DMS153 (cell line): Measurements from ENCODE around the gene SNRNP40.
"Not testable (repeated sequence)": the region's sequence is repeated elsewhere in the genome, so short reads cannot be mapped to it uniquely, and the experiment has no call there.

Experiments used
- DNase-seq: peaks from one replicate; lab custom pipeline; 2025; lab: John Stamatoyannopoulos, UW

SNRNP40 gene

DNA sequence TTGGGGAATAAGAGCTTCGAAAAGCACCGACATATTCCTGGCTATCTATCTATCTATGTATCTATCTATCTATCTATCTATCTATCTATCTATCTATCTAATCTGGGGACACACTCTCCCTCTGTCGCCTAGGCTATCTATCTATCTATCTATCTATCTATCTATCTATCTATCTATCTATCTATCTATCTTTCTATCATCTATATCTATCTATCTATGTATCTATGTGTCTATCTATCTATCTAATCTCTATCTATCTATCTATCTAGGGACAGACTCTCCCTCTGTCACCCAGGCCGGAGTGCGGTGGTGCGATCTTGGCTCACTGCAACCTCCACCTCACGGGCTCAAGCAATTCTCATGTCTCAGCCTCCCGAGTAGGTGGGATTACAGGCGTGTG, 14.2 kb downstream of the SNRNP40 start:
- DNase-seq, result not testable (repeated sequence)

DNA sequence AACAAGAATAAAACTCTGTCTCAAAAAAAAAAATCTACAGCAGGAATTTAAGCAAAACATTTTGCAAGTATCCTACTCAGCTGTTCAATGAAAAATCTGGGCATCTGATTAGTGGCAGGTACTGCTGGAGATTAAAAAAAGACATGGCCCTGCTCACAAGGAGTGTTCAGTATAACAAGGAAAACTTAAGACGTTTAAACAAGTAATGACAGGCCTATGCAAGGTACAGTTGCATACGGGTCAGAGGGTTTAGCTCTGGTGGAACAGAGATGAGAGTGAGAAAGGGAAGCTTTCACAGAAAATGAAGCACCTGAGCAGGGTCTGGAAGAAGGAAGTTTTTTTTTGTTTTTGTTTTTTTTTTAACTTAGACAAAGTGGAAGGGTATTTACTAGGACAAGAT, 23.0 kb downstream of the SNRNP40 start:
- no peak for DNase-seq

DNA sequence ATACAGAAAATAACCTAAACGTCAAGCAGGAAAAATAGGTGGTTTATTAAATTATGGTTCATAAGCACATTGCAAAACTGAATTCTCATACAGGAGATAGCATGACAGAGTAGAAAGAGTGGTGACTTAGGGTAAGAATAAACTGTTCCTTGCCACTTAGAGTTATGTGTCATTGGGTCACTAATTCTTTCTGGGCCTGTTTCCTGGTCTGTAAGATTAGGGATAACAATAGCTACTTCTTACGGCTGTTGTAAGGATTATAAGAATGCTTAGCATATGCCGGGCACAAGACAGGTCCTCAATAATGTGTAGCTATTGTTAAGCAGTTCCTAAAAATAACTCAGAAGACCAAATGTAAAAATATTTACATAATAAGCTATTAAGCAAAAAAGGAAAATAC, 24.2 kb downstream of the SNRNP40 start:
- DNase-seq, result no peak

- DNase-seq, result no peak
Measured at GRCh38 chr1:31266547-31266946, 30.0 kb downstream of the SNRNP40 start.

- no peak for DNase-seq
Measured at GRCh38 chr1:31264790-31265386, 31.7 kb downstream of the SNRNP40 start.

GRCh38 chr1:31263408-31263807, 33.2 kb downstream of the SNRNP40 start:
- DNase-seq, result no peak

DNA sequence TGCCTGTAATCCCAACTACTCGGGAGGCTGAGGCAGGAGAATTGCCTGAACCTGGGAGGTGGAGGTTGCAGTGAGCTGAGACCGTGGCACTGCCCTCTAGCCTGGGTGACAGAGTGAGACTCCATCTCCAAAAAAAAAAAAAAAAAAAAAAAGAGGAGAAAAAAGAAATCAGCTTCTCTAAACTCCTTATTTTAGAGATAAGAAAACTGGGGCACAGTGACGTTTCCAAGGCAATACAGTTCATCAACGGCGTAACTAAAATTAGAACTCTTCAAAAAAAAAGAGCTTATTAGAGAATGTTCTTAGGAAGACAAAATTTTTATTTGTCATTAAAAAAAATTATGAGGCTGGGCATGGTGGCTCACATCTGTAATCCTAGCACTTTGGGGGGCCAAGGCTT, 34.2 kb downstream of the SNRNP40 start:
- not testable (repeated sequence) for DNase-seq

GRCh38 chr1:31261916-31262315, 34.7 kb downstream of the SNRNP40 start:
- DNase-seq, result no peak

DNA sequence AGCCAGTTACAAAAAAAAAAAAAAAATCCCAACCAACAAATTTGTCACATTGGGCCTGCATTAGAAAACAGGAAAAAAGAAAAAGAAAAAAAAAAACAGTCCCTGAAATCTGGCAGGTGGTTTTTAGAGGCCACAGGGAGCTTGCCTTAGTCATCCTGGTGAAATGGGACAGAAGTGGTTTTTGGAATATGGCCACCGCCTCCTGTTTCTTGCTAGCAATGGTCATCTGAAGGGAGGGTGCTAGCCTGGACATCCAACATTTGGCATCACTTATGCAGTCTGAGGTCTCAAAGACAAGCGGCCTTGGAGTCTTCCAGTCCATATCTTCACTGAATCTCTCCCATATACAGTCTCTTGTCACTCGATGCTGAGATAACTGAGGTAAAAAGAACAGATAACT, 36.8 kb downstream of the SNRNP40 start:
- no peak for DNase-seq

DNA sequence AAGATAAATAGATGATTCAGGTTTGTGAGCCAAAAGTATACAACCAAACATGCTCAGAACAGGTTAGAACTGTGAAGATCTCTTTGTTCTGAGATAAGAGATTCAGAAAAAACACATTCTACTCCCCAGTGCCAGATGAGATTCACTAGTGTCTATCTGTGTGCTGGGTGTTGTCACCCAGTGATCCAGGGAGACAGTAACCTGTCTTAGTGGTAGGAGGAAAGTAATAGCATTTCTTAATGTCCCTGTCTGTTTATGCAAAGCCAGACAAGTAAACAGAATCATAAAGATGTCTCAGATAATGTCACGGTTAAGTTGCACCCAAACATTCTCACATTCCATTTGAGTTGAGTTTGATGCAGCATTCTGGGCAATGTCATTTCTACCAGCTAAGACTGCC, 38.0 kb downstream of the SNRNP40 start:
- no peak for DNase-seq

- DNase-seq, result no peak
Measured at GRCh38 chr1:31257213-31257612, 39.4 kb downstream of the SNRNP40 start.

DNA sequence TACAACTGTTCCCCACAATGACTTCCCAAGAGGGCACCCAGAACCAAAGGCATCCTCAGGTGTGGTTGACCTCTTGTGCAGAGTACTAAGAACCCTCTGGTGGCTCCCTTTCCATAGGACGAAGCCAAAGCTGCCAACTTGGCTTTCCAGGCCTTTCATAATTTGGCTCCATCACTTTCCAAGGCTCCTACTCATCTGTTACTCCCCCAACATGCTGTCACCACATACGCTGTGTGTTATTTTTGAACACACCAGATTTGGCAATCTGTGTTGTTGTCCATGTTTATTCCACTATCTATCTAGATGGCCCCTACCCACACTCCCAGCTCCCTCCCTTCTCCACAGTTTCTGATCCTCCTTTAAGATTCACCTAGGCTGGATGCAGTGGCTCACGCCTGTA, 46.7 kb downstream of the SNRNP40 start:
- no peak for DNase-seq

DNA sequence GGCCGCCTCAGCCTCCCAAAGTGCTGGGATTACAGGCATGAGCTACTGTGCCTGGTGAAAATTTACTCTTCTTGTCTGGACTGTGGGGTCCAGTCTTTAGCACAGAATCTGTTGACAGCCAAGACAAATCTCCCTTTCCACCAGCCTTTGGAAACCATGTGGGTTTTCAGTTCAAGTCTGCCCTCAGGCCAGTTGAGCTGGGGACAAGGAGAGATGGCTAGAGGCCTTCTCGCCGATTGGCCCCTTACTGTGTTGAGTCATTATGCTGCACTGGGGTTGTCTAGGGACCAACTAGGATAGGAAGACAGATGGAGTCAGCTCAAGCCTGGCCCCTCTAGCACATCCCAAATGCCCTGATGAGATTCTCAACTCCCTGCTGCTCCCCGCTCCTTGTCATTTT, 48.3 kb downstream of the SNRNP40 start:
- no peak for DNase-seq

GRCh38 chr1:31244326-31244725, 52.3 kb downstream of the SNRNP40 start:
- DNase-seq, result no peak

- DNase-seq, result no peak
Measured at GRCh38 chr1:31243501-31244286, 52.9 kb downstream of the SNRNP40 start.

DNA sequence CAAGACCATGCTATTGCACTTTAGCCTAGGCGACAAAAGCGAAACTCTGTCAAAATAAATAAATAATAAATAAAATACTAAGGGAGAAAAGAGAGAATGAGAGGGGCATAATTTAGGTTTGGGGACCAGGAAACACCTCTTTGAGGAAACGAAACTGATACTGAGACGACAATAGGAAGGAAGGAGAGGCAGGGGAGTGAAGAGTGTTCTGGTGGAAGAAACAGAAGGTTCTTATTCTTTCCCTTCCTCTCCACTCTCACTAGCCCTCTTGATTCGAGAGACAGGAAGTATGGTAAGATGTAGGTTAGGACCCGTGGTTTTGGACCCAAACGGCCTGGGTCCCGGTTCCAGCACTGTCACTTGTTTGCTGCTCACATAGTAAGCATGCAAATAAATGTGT, 55.3 kb downstream of the SNRNP40 start:
- DNase-seq, result no peak

DNA sequence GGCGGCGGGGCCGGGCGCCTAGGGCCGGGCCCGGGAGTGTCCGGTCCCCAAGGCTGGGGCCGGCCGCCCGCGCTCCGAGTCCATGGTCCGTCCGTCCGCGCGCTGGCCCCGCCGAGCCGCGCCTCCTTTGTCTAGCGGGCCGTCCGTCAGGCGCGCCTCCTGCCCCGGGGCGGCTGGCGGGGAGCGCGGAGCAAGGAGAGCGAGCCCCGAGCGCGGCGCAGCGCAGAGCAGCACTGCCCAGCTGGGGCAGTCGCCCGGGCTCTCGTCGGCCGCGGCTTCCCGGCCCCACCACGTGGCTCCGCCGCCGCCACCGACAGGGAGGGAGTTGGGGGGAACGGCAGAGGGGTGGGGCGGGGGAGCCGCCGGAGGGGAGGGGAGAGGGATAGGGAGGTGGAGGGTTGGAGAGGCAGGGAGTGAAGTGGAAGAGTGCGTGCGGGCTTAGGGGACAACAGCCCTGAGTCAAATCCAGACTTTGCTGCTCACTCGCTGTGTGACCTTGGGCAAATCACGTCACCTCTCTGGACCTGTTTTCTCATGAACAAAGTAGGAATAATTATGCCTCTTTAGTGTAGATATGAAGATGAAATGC, 56.8 kb downstream of the SNRNP40 start, which contains the start of gene NKAIN1:
Gene NKAIN1, minus strand, starts transcription at position 235 of the 589 bp plus-strand sequence. CDS start 340 bp downstream, outside the sequence.
- no peak for DNase-seq

GRCh38 chr1:31238986-31239613, 57.5 kb downstream of the SNRNP40 start:
- DNase-seq, result no peak

DNA sequence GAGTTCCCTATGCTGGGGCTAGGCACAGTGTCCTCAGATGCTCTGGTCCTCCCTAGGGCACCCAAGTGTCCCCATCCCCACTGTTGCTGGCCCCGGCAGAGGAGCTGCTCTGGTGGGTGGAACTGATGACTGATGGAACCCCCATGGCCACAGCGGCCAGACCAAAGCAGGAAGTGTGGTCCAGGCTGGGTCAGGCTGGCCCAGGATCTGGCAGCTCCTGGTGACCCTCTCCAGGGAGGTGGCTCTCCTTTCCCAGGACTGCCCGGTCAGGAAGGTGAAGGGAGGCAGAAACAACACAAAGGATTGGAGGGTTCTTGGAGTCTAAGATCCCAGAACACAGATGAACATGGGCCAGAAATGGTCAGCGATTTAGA, 58.0 kb downstream of the SNRNP40 start:
- DNase-seq, result no peak

- no peak for DNase-seq
Measured at GRCh38 chr1:31234870-31235269, 61.7 kb downstream of the SNRNP40 start.

- DNase-seq, result no peak
Measured at GRCh38 chr1:31234123-31234708, 62.4 kb downstream of the SNRNP40 start.

- DNase-seq, result no peak
Measured at GRCh38 chr1:31232689-31233088, 63.9 kb downstream of the SNRNP40 start.

DNA sequence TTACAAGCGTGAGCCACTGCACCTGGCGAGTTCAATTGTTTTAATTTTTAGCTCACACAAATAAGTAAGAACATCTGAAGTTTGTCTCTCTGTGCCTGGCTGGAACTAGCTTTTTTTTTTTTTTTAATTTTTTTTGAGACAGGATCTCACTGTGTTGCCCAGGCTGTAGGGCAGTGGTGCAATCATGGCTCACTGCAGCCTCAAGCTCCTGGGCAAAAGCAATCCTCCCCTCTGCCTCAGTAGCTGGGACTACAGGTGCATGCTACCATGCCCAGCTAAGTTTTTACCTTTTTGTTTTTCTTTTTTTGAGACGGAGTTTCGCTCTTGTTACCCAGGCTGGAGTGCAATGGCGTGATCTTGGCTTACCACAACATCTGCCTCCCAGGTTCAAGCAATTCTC, 64.8 kb downstream of the SNRNP40 start:
- DNase-seq, result no peak
